Measurements from ENCODE around the gene VPS26B. TPM values are rescaled to one million over a fixed set of nuclear protein-coding genes. Genes with fewer than 3 reads are reported as not detected.
A peak's percentile ranks its signal among the peaks of the same experiment; 100 is the strongest.
"Not testable (repeated sequence)": the region's sequence is repeated elsewhere in the genome, so short reads cannot be mapped to it uniquely, and the experiment has no call there.

VPS26B gene
- 49.4 and 56.5 TPM in 2 replicates for total RNA-seq
- polyA plus RNA-seq, result 43.9 and 46.9 TPM in 2 replicates

DNA sequence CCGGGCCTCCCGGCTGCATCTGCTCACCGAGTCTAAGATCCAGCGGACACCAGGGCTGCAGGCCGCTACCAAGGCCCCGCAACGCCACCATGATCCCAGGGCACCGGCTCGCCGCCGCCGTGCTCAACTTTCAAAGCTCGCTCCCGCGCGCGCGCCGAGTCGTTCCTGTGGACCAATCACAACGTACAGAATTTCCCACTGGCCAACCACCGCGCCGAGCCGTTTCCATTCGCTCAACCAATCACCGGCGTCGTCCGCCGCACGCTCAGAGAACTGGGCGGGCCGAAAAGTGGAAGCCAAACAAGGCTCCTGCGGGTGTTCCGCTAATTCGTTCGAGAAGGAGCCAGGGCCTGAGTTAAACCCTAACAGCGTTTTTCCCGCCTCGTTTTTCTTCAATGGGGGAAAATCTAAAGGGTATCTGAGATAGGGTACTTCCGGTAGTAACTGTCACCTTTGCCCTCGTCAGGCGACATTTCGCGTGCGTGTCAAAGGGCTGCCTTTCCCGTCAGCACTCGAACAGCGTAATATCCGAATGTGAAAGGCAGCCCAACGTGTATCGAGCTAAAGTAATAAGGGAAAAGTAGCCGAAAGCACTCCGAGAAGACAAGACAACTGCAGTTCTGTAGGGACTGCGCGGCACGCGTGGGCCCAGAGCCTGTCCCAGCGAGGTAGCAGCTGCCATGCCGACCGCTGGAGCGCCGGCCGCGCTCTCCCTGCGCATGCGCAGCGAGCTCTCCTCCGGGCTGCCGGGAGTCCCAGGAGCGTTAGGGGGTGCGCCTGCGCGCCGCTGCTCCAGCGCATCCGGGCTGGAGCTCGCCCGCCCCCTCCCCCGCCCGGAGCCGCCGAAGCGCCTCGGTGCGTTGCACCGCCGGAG is at the start of gene VPS26B, which contains the start of gene NCAPD3:
Gene VPS26B (plus strand): TSS at position 836 of the 874 bp plus-strand sequence. CDS start 452 bp downstream, outside the sequence.
Gene NCAPD3 (minus strand): TSS at position 132 of the 874 bp plus-strand sequence. CDS start 41 bp downstream, at position 91.
- peak within 1 kb of the TSS; percentile 70 for H3K27ac ChIP-seq
- H3K4me1 ChIP-seq (ENCODE audit: low read depth), result no peaks in the 10 kb centered on the region
- H3K4me3 ChIP-seq, result peak within 1 kb of the TSS; percentile 98
- peaks cover 10% of the 10 kb centered on the region for H3K36me3 ChIP-seq
- no peaks in the 10 kb centered on the region for H3K27me3 ChIP-seq
- TF ChIP-seq, protein P1, sequence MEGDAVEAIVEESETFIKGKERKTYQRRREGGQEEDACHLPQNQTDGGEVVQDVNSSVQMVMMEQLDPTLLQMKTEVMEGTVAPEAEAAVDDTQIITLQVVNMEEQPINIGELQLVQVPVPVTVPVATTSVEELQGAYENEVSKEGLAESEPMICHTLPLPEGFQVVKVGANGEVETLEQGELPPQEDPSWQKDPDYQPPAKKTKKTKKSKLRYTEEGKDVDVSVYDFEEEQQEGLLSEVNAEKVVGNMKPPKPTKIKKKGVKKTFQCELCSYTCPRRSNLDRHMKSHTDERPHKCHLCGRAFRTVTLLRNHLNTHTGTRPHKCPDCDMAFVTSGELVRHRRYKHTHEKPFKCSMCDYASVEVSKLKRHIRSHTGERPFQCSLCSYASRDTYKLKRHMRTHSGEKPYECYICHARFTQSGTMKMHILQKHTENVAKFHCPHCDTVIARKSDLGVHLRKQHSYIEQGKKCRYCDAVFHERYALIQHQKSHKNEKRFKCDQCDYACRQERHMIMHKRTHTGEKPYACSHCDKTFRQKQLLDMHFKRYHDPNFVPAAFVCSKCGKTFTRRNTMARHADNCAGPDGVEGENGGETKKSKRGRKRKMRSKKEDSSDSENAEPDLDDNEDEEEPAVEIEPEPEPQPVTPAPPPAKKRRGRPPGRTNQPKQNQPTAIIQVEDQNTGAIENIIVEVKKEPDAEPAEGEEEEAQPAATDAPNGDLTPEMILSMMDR (IDR thresholded peaks at IDR 0.05; ENCODE audit: low read depth, low read length), result no peak
- H3K9me3 ChIP-seq (ENCODE audit: low read depth), result no peaks in the 10 kb centered on the region
- peak; percentile 97 to 99 for DNase-seq (ENCODE audit: low read depth in 1 of 2, low spot score in 1 of 2)

GRCh38 chr11:134176284-134176683 is 48.2 kb upstream of the VPS26B start:
- Histone ChIP-seq H3K27me3 (no peaks in the 10 kb centered on the region), H3K4me3 (no peak overlapping the region), H3K36me3 (peaks cover 9% of the 10 kb centered on the region), H3K4me1 (ENCODE audit: low read depth) (peaks cover 17% of the 10 kb centered on the region), H3K27ac (no peak overlapping the region), H3K9me3 (ENCODE audit: low read depth) (no peaks in the 10 kb centered on the region)
- TF ChIP-seq, protein P1 (IDR thresholded peaks at IDR 0.05; ENCODE audit: low read depth, low read length), result no peak
- DNase-seq (ENCODE audit: low read depth in 1 of 2, low spot score in 1 of 2), result no peak

DNA sequence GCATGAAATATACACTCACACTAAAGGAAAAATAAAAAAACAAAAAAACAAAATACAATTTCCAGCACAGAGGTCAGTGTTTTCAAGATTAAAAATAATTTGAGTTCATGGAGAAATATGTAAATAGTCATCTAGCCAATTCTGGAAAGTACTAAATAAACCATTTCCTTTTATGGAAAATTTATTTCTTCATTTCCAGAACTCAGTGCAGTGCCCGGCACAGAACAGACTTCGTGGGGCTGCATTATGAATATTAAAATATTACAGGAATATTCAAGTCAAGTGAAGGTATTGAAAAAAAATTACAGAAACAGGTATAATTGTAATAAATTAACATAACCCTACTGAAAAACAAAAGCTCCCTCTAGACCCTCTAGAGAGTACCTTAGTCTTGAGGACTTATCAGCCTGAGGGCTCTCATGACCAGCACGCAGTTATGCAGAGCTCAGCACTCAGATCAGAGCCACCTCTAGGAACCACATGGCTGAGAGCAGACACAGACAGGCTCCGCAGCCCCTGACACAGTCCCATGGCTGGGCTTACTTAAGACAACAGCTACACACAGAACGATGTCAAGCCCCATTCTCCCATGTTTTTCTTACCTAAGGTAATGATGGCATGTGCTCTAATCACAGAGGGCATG is 46.3 kb upstream of the VPS26B start:
- Histone ChIP-seq H3K36me3 (peaks cover 12% of the 10 kb centered on the region), H3K4me3 (no peak overlapping the region)
- TF ChIP-seq, protein P1 (IDR thresholded peaks at IDR 0.05; ENCODE audit: low read depth, low read length), result no peak

DNA sequence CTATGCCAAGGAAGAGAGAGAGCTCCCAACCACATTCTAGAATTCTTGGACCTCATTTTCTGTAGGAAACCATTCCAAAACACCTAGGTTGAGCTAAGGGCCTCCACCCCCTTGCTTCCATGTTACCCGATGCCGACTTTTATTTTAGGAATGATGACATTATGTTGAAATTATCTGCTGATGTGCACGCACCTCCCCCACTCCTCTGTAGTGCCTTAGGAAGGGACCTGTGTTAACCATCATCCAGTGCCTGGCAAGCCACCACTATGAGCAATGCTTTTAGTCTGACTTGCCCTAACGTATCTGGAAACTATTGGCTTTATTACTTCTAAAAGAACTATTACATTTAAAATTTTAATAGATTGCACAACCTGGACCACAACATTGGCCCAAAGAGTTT is 42.8 kb upstream of the VPS26B start:
- DNase-seq (ENCODE audit: low read depth in 1 of 2, low spot score in 1 of 2), result no peak
- Histone ChIP-seq H3K27me3 (no peaks in the 10 kb centered on the region), H3K36me3 (peaks cover 22% of the 10 kb centered on the region), H3K9me3 (ENCODE audit: low read depth) (no peaks in the 10 kb centered on the region), H3K27ac (no peak overlapping the region), H3K4me3 (no peak overlapping the region), H3K4me1 (ENCODE audit: low read depth) (peaks cover 4% of the 10 kb centered on the region)
- TF ChIP-seq, protein P1 (IDR thresholded peaks at IDR 0.05; ENCODE audit: low read depth, low read length), result no peak

More for the DNA sequence above, 46.3 kb upstream of the VPS26B start:
- peak in 1 of 2 donors; percentile 80 for DNase-seq (ENCODE audit: low read depth in 1 of 2, low spot score in 1 of 2)
- H3K27me3 ChIP-seq, result no peaks in the 10 kb centered on the region
- peak overlapping the region; percentile 76 for H3K27ac ChIP-seq
- H3K4me1 ChIP-seq (ENCODE audit: low read depth), result peaks cover 17% of the 10 kb centered on the region
- no peaks in the 10 kb centered on the region for H3K9me3 ChIP-seq (ENCODE audit: low read depth)

GRCh38 chr11:134188092-134188491 is 36.4 kb upstream of the VPS26B start:
- H3K36me3 ChIP-seq, result peaks cover 58% of the 10 kb centered on the region
- not testable (repeated sequence) for H3K9me3 ChIP-seq (ENCODE audit: low read depth); H3K27me3 ChIP-seq; H3K4me1 ChIP-seq (ENCODE audit: low read depth); H3K4me3 ChIP-seq; H3K27ac ChIP-seq; DNase-seq (ENCODE audit: low read depth in 1 of 2, low spot score in 1 of 2)

Data from cardiac muscle cell (in vitro differentiated cells and primary cell).